Measurements from ENCODE around the gene NOL12.

NOL12 gene

GRCh38 chr22:37742376-37743171, 56.4 kb downstream of the NOL12 start:
- H3K27ac ChIP-seq (ENCODE audit: low read depth, low read length, poor library complexity, severe bottlenecking), result no peak overlapping the region
- H3K27me3 ChIP-seq (ENCODE audit: insufficient read depth, low read length), result peaks cover 10% of the 10 kb centered on the region; the same call in 1 of the 2 replicates
- peaks cover 27% of the 10 kb centered on the region for H3K4me1 ChIP-seq (ENCODE audit: insufficient read depth, low read length, severe bottlenecking)
- no peak overlapping the region for H3K4me3 ChIP-seq (ENCODE audit: low read depth, low read length, poor library complexity, severe bottlenecking)
- TF ChIP-seq CTCF (IDR thresholded peaks at IDR 0.05; ENCODE audit: low read length) (no peak), EZH2 (IDR thresholded peaks at IDR 0.05; ENCODE audit: borderline replicate concordance, low read length) (no peak)
- H3K4me2 ChIP-seq (ENCODE audit: low read length), result no peak overlapping the region
- H3K9me3 ChIP-seq (ENCODE audit: low read length), result no peaks in the 10 kb centered on the region
- peaks cover 6% of the 10 kb centered on the region; the same call in 1 of the 2 replicates for H3K36me3 ChIP-seq (ENCODE audit: insufficient read depth, low read length)
- H2AFZ ChIP-seq (ENCODE audit: low read length), result no peak overlapping the region
- no peaks in the 10 kb centered on the region for H4K20me1 ChIP-seq (ENCODE audit: insufficient read depth, low read length)
- no peaks in the 10 kb centered on the region for H3K9me2 ChIP-seq (ENCODE audit: low read depth, low read length)
- no peaks in the 10 kb centered on the region for H3F3A ChIP-seq (ENCODE audit: insufficient read depth, low read length)
- no peaks in the 10 kb centered on the region for H3K79me2 ChIP-seq (ENCODE audit: insufficient read depth, low read length)
- H3K9ac ChIP-seq (ENCODE audit: low read length), result no peak overlapping the region
